HepG2 (cell line): Measurements from ENCODE around the gene KCNC2. TPM values are rescaled to one million over a fixed set of nuclear protein-coding genes. Genes with fewer than 3 reads are reported as not detected.

Experiments used
- ATAC-seq: fragments of 200-7000 bp; cut with Tn5 transposase; 3 replicates; pipeline ENCODE4 v1.9.1; 2020; ENCODE audit warnings: mild to moderate bottlenecking, moderate library complexity
- BruUV-seq: library from RNA; stranded (reverse); fragments of 400-500 nt; replicated peaks from 2 replicates; lab custom pipeline; 2021; lab: Mats Ljungman, UMichigan
- CTCF ChIA-PET: fragments of 300-600 bp; formaldehyde crosslinking; extraction: SDS; loops from one replicate; lab custom pipeline; 2021; ENCODE audit warnings: low total read pairs, inconsistent platforms, low intra/inter-chr PET ratio; lab: Yijun Ruan, JAX
- POLR2A ChIA-PET: fragments of 350-600 bp; sonication (Branson Sonifier 250); formaldehyde crosslinking; loops from one replicate; lab custom pipeline; 2020; ENCODE audit warnings: antibody characterized with exemption, inconsistent platforms; lab: Yijun Ruan, JAX
- DNase-seq: peaks from one replicate; pipeline ENCODE4 v3.0.0-alpha.2; 2015; ENCODE audit warnings: low spot score
- FAIRE-seq: peaks from 3 replicates; lab custom pipeline; 2011; peaks lifted over from hg19 to GRCh38; lab: Jason Lieb, UNC
- H2AFZ ChIP-seq: one replicate; pipeline ENCODE4 v1.6.1; 2011; ENCODE audit warnings: low read length, inconsistent platforms
- H3K27ac ChIP-seq: fragments of 300-600 bp; 3 replicates; pipeline ENCODE4 v1.8.0; 2011; ENCODE audit warnings: mixed run types, mild to moderate bottlenecking, mixed read lengths, low read length, inconsistent platforms; ENCODE audit not compliant: insufficient read depth; ENCODE audit errors: extremely low read length
- H3K27me3 ChIP-seq, 2 experiments: fragments of 200-600 bp in 1 of 2; 2 replicates in 1 of 2; 3 replicates in 1 of 2; pipeline versions ENCODE4 v1.6.0 to v1.8.0; 2011; ENCODE audit warnings: low read length in 2 of 2, mild to moderate bottlenecking in 2 of 2, moderate library complexity in 2 of 2, inconsistent platforms in 1 of 2; ENCODE audit not compliant: insufficient read depth in 2 of 2, control insufficient read depth in 1 of 2
- H3K36me3 ChIP-seq, 2 experiments: fragments of 200-600 bp in 1 of 2; replicated peaks in 1 of 2; 2 replicates in 1 of 2; 3 replicates in 1 of 2; pipeline versions ENCODE4 v1.5.1 to v1.8.0; 2011; ENCODE audit warnings: low read length in 2 of 2, inconsistent platforms in 1 of 2; ENCODE audit not compliant: insufficient read depth in 2 of 2, control insufficient read depth in 1 of 2
- H3K4me1 ChIP-seq: 2 replicates; pipeline ENCODE4 v1.5.1; 2012; ENCODE audit warnings: low read length, inconsistent platforms; ENCODE audit not compliant: insufficient read depth
- H3K4me2 ChIP-seq: 2 replicates; pipeline ENCODE4 v1.6.0; 2011; ENCODE audit warnings: low read depth, low read length, inconsistent platforms
- H3K4me3 ChIP-seq, 3 experiments: fragments of 200-600 bp in 1 of 3; sonication (generic), shearing (Covaris generic) in 1 of 3; replicated peaks in 1 of 3; 2 replicates each; pipeline ENCODE4 v1.5.1; 2011 to 2016; ENCODE audit warnings: low read length in 3 of 3, inconsistent platforms in 2 of 3, low read depth in 2 of 3, mild to moderate bottlenecking in 2 of 3, control low read depth in 1 of 3, mixed read lengths in 1 of 3; ENCODE audit not compliant: insufficient read depth in 1 of 3
- H3K79me2 ChIP-seq: one replicate; pipeline ENCODE4 v1.6.1; 2011; ENCODE audit warnings: low read length, inconsistent platforms; ENCODE audit not compliant: insufficient read depth
- H3K9ac ChIP-seq: 2 replicates; pipeline ENCODE4 v1.6.0; 2011; ENCODE audit warnings: mild to moderate bottlenecking, low read depth, low read length, inconsistent platforms; ENCODE audit not compliant: insufficient read depth
- H3K9me3 ChIP-seq: 2 replicates; pipeline ENCODE4 v1.5.1; 2012; ENCODE audit warnings: mild to moderate bottlenecking, low read length
- H4K20me1 ChIP-seq: 2 replicates; pipeline ENCODE4 v1.6.0; 2011; ENCODE audit warnings: inconsistent platforms, mild to moderate bottlenecking, low read length, moderate library complexity; ENCODE audit not compliant: insufficient read depth
- AFF4 ChIP-seq: sonication (generic); formaldehyde crosslinking; IDR thresholded peaks from 2 replicates; pipeline ENCODE4 v1.4.0; 2020; ENCODE audit warnings: missing genetic modification reagents
- CBFB ChIP-seq: sonication (generic); formaldehyde crosslinking; IDR thresholded peaks from 2 replicates; pipeline ENCODE4 v1.4.0; 2020; ENCODE audit warnings: missing genetic modification reagents
- DPF2 ChIP-seq: sonication (generic); formaldehyde crosslinking; IDR thresholded peaks from 2 replicates; pipeline ENCODE4 v1.4.0; 2020; ENCODE audit warnings: mild to moderate bottlenecking, low read depth, missing genetic modification reagents, borderline replicate concordance
- GATAD2A ChIP-seq: IDR thresholded peaks from 2 replicates; pipeline ENCODE4 v1.6.1; 2016
- HMGXB4 ChIP-seq, 2 experiments: sonication (generic) in 1 of 2; formaldehyde crosslinking in 1 of 2; IDR thresholded peaks; 2 replicates each; pipeline versions ENCODE4 v1.4.0 to v1.6.1; 2018 to 2020; ENCODE audit warnings: missing genetic modification reagents in 2 of 2, borderline replicate concordance in 1 of 2, low read depth in 1 of 2, mild to moderate bottlenecking in 1 of 2, missing biosample characterization in 1 of 2
- LCORL ChIP-seq, 2 experiments: fragments of 450-650 bp in 1 of 2; sonication (generic) in 1 of 2; formaldehyde crosslinking in 1 of 2; IDR thresholded peaks; 2 replicates each; pipeline versions ENCODE4 v1.5.0 to v1.6.1; 2017 to 2020; ENCODE audit warnings: antibody characterized with exemption in 1 of 2, missing genetic modification reagents in 1 of 2
- MYC ChIP-seq: sonication (generic); formaldehyde crosslinking; IDR thresholded peaks from 2 replicates; pipeline ENCODE4 v1.9.0; 2021; ENCODE audit warnings: missing genetic modification reagents, borderline replicate concordance
- NFIC ChIP-seq: IDR thresholded peaks from 2 replicates; pipeline ENCODE4 v1.6.1; 2012; ENCODE audit warnings: mild to moderate bottlenecking, low read length, inconsistent platforms
- SATB2 ChIP-seq: sonication (generic); formaldehyde crosslinking; IDR thresholded peaks from 2 replicates; pipeline ENCODE4 v1.5.0; 2020; ENCODE audit warnings: missing genetic modification reagents
- SP140L ChIP-seq: sonication (generic); formaldehyde crosslinking; IDR thresholded peaks from 2 replicates; pipeline ENCODE4 v1.4.0; 2020; ENCODE audit warnings: missing genetic modification reagents, borderline replicate concordance
- SP4 ChIP-seq: sonication (generic); formaldehyde crosslinking; IDR thresholded peaks from 2 replicates; pipeline ENCODE4 v1.8.1; 2023; ENCODE audit warnings: mild to moderate bottlenecking, missing genetic modification reagents
- STAT6 ChIP-seq: sonication (generic); formaldehyde crosslinking; IDR thresholded peaks from 2 replicates; pipeline ENCODE4 v1.4.0; 2020; ENCODE audit warnings: missing genetic modification reagents, mild to moderate bottlenecking, borderline replicate concordance
- ZBTB21 ChIP-seq: sonication (generic); formaldehyde crosslinking; IDR thresholded peaks from 2 replicates; pipeline ENCODE4 v1.4.0; 2020; ENCODE audit warnings: missing genetic modification reagents
- ZEB1 ChIP-seq: IDR thresholded peaks from 2 replicates; pipeline ENCODE4 v1.6.1; 2012; ENCODE audit warnings: mild to moderate bottlenecking, low read depth, inconsistent platforms; ENCODE audit not compliant: insufficient replicate concordance
- ZFP36L1 ChIP-seq: sonication (generic); formaldehyde crosslinking; IDR thresholded peaks from 2 replicates; pipeline ENCODE4 v1.8.0; 2022; ENCODE audit warnings: mild to moderate bottlenecking, missing genetic modification reagents, moderate library complexity
- ZNF143 ChIP-seq: sonication (generic); formaldehyde crosslinking; IDR thresholded peaks from 2 replicates; pipeline ENCODE4 v1.4.0; 2020; ENCODE audit warnings: missing genetic modification reagents
- ZNF354B ChIP-seq: sonication (generic); formaldehyde crosslinking; IDR thresholded peaks from 2 replicates; pipeline ENCODE4 v1.8.0; 2022; ENCODE audit warnings: mild to moderate bottlenecking, missing genetic modification reagents
- ZNF576 ChIP-seq: sonication (generic); formaldehyde crosslinking; IDR thresholded peaks from 2 replicates; pipeline ENCODE4 v1.4.0; 2020; ENCODE audit warnings: mild to moderate bottlenecking, missing genetic modification reagents
- WGBS: methylation state at CpG from one replicate; pipeline ENCODE4 v1.1.6; 2017; ENCODE audit warnings: low lambda C conversion rate; 5-methylcytosine and 5-hydroxymethylcytosine counted together
- in situ Hi-C: cut with HindIII; loops from 2 replicates; pipeline ENCODE4 v1.10.0; 2017; ENCODE audit warnings: low pct_unique_long_range_greater_than_20kb; ENCODE audit not compliant: extremely low pct_ligation_motif_present
- intact Hi-C: fragments of 100-400 bp; cut with micrococcal nuclease; formaldehyde crosslinking; loops from one replicate; pipeline ENCODE4 v1.10.0; 2022; ENCODE audit not compliant: unreplicated experiment
- polyA plus RNA-seq, 8 experiments: library from polyadenylated mRNA; depleted of rRNA in 3 of 8; stranded (reverse) in 7 of 8; unstranded in 1 of 8; fragments of >200 nt; fragmentation: Illumina TruSeq in 4 of 8; extraction: Trizol in 4 of 8; gene quantifications; 2 replicates each; pipeline versions ENCODE4 v1.2.1 to v1.2.3, GENCODE V29; 2011 to 2016; ENCODE audit warnings: low read depth in 4 of 8, missing spikeins in 1 of 8, mixed read lengths in 1 of 8; ENCODE audit not compliant: insufficient read depth in 1 of 8
- total RNA-seq, 5 experiments: library from RNA; depleted of rRNA; stranded (reverse); fragments of >200 nt; fragmentation: Illumina TruSeq; extraction: Trizol; gene quantifications; 2 replicates each; pipeline ENCODE4 v1.2.3, GENCODE V29; 2016; ENCODE audit warnings: low read depth in 1 of 5

KCNC2 gene
- total and polyA plus RNA-seq, 2 of the 13 experiments (the other 11 are each of a cell fraction or from before 2014, with no cell fraction given) = not detected

GRCh38 chr12:75081305-75081704, 128.3 kb downstream of the KCNC2 start:
- Histone ChIP-seq H3K27ac (no peak overlapping the region), H3K27me3 (no peaks in the 10 kb centered on the region), H3K9ac (no peak overlapping the region), H3K79me2 (no peaks in the 10 kb centered on the region), H4K20me1 (no peaks in the 10 kb centered on the region), H3K4me3 (no peak overlapping the region), H3K4me1 (no peaks in the 10 kb centered on the region), H3K4me2 (no peak overlapping the region), H3K9me3 (no peaks in the 10 kb centered on the region), H3K36me3 (no peaks in the 10 kb centered on the region), H2AFZ (no peak overlapping the region)
- ChIA-PET POLR2A (no interaction called here), CTCF (no interaction called here)
- no peak for DNase-seq
- under 1% methylated on average over 2 of the region's 2 CpGs for WGBS
- TF ChIP-seq ZNF354B (CRISPR knock-in tag) = no peak
- TF ChIP-seq CBFB (CRISPR knock-in tag) = no peak
- no peak for TF ChIP-seq SATB2 (CRISPR knock-in tag)
- no peak for TF ChIP-seq ZFP36L1 (CRISPR knock-in tag)
- TF ChIP-seq DPF2 (CRISPR knock-in tag) = no peak
- TF ChIP-seq ZBTB21 (CRISPR knock-in tag) = no peak
- TF ChIP-seq NFIC = no peak
- TF ChIP-seq MYC (CRISPR knock-in tag) = no peak
- no peak for TF ChIP-seq LCORL (IDR thresholded peaks at IDR 0.05)
- no peak for TF ChIP-seq LCORL (CRISPR knock-in tag; IDR thresholded peaks at IDR 0.05)
- TF ChIP-seq HMGXB4 (CRISPR knock-in tag; IDR thresholded peaks at IDR 0.05; ENCODE audit: borderline replicate concordance in 1 of 2, low read depth in 1 of 2) = no peak
- TF ChIP-seq SP4 (CRISPR knock-in tag) = no peak
- TF ChIP-seq GATAD2A (CRISPR knock-in tag) = no peak
- TF ChIP-seq AFF4 (CRISPR knock-in tag) = no peak
- TF ChIP-seq SP140L (CRISPR knock-in tag) = no peak
- no peak for TF ChIP-seq STAT6 (CRISPR knock-in tag)
- no peak for TF ChIP-seq ZNF143 (CRISPR knock-in tag)
- TF ChIP-seq ZEB1 = no peak
- TF ChIP-seq ZNF576 (CRISPR knock-in tag) = no peak
- ATAC-seq = no peak
- no peak for FAIRE-seq
- in situ Hi-C loops (no loop called here), intact Hi-C loops (loop anchor here (10.0 kb wide), 1 partner anchor 387 kb away; no protein-coding TSS in a partner anchor)
- no TSS peak for BruUV-seq
